ENCODE data around the gene C11orf91. TPM values are rescaled to one million over a fixed set of nuclear protein-coding genes. Genes with fewer than 3 reads are reported as not detected.

The C11orf91 gene
- total RNA-seq, 1 donor from 2014 or later: not detected

GRCh38 chr11:33656768-33657167, 43.9 kb downstream of the C11orf91 start:
- Histone ChIP-seq H3K4me3 (ENCODE audit: low read length in 3 of 3) (peak overlapping the region in 1 of 3 donors; percentile 8), H3K36me3 (ENCODE audit: control insufficient read depth in 3 of 3, insufficient read depth in 3 of 3, low read length in 3 of 3) (no peaks in the 10 kb centered on the region), H3K4me1 (ENCODE audit: control insufficient read depth in 3 of 3, insufficient read depth in 3 of 3, low read length in 3 of 3) (peaks cover 29 to 41% (median 34%) of the 10 kb centered on the region in 3 donors), H3K9ac (ENCODE audit: low read depth in 1 of 3, low read length in 3 of 3) (no peak overlapping the region), H3K27ac (ENCODE audit: low read depth, low read length) (no peak overlapping the region), H3K27me3 (ENCODE audit: control insufficient read depth in 3 of 3, insufficient read depth in 3 of 3, low read length in 3 of 3) (no peaks in the 10 kb centered on the region), H3K9me3 (ENCODE audit: control insufficient read depth in 3 of 3, low read length in 3 of 3) (no peaks in the 10 kb centered on the region)

DNA sequence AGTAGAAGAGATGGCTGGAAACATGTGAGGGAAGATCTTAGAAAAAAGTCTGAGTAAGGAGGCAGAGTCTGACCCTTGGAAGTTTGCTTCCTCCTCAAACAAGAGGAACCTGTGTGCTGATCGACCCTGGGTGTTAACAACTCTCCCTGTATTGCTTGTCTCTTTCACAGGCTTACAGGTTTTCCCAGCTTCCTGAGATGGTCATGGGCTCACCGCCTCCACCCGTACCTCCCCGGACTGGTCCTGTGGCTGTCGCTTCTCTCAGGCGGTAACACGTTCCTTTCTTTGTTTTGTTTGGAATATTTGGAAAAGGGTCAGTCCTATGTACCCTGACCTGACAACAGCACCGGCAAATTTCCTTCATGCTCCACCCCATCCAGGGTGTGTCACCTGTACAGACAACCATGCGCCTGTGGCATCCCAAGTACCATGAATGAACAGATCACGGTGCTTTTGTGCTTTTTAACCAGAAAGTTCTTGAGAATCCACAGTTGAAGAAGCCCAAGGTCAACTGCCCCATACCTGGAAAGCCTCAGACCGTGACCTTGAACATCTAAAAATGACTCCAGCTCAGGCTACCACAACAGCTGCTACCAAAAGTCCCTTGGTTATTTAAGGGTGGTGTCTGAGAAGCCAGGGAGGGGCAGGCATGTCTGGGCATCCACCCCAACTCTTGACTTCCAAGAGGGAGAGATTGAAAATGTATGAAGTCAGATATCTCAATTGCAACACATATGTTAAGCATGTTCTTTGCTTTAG, 44.6 kb downstream of the C11orf91 start:
- Histone ChIP-seq H3K4me3 (ENCODE audit: low read length in 3 of 3) (peak overlapping the region in 1 of 3 donors; percentile 8), H3K36me3 (ENCODE audit: control insufficient read depth in 3 of 3, insufficient read depth in 3 of 3, low read length in 3 of 3) (no peaks in the 10 kb centered on the region), H3K27me3 (ENCODE audit: control insufficient read depth in 3 of 3, insufficient read depth in 3 of 3, low read length in 3 of 3) (no peaks in the 10 kb centered on the region), H3K27ac (ENCODE audit: low read depth, low read length) (peak overlapping the region; percentile 23), H3K9ac (ENCODE audit: low read depth in 1 of 3, low read length in 3 of 3) (no peak overlapping the region), H3K4me1 (ENCODE audit: control insufficient read depth in 3 of 3, insufficient read depth in 3 of 3, low read length in 3 of 3) (peaks cover 29 to 44% (median 34%) of the 10 kb centered on the region in 3 donors), H3K9me3 (ENCODE audit: control insufficient read depth in 3 of 3, low read length in 3 of 3) (no peaks in the 10 kb centered on the region)

DNA sequence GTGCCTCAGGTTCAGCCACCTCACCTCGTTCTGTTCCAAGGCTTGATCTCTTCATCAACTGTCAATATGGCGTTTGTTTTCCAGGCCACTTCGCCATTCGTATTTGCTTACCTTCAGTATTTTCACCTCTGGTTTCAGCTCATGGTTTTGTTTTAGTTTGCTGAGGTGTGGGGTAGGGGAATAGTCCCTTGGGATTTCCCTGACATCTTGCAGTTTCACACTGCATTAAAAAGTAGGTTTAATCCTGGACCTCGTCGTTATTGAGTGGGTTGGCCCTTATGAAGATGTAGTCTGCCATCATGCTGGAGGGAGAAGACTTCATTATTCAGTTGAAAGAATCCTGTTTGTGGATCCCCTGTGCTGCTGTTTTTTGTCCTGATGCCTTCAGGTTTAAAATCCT, 46.0 kb downstream of the C11orf91 start:
- Histone ChIP-seq H3K27ac (ENCODE audit: low read depth, low read length) (no peak overlapping the region), H3K4me1 (ENCODE audit: control insufficient read depth in 3 of 3, insufficient read depth in 3 of 3, low read length in 3 of 3) (peaks cover 29 to 44% (median 34%) of the 10 kb centered on the region in 3 donors), H3K9ac (ENCODE audit: low read depth in 1 of 3, low read length in 3 of 3) (no peak overlapping the region), H3K4me3 (ENCODE audit: low read length in 3 of 3) (no peak overlapping the region), H3K36me3 (ENCODE audit: control insufficient read depth in 3 of 3, insufficient read depth in 3 of 3, low read length in 3 of 3) (no peaks in the 10 kb centered on the region), H3K27me3 (ENCODE audit: control insufficient read depth in 3 of 3, insufficient read depth in 3 of 3, low read length in 3 of 3) (no peaks in the 10 kb centered on the region), H3K9me3 (ENCODE audit: control insufficient read depth in 3 of 3, low read length in 3 of 3) (no peaks in the 10 kb centered on the region)

- Histone ChIP-seq H3K27me3 (ENCODE audit: control insufficient read depth in 3 of 3, insufficient read depth in 3 of 3, low read length in 3 of 3) (no peaks in the 10 kb centered on the region), H3K4me1 (ENCODE audit: control insufficient read depth in 3 of 3, insufficient read depth in 3 of 3, low read length in 3 of 3) (peaks cover 25 to 37% (median 34%) of the 10 kb centered on the region in 3 donors), H3K9ac (ENCODE audit: low read depth in 1 of 3, low read length in 3 of 3) (no peak overlapping the region), H3K27ac (ENCODE audit: low read depth, low read length) (peak overlapping the region; percentile 63), H3K36me3 (ENCODE audit: control insufficient read depth in 3 of 3, insufficient read depth in 3 of 3, low read length in 3 of 3) (no peaks in the 10 kb centered on the region), H3K4me3 (ENCODE audit: low read length in 3 of 3) (peak overlapping the region in 2 of 3 donors; percentile 24 to 25), H3K9me3 (ENCODE audit: control insufficient read depth in 3 of 3, low read length in 3 of 3) (no peaks in the 10 kb centered on the region)
These were observed 47.7 kb downstream of the C11orf91 start for GRCh38 chr11:33652930-33653329.

DNA sequence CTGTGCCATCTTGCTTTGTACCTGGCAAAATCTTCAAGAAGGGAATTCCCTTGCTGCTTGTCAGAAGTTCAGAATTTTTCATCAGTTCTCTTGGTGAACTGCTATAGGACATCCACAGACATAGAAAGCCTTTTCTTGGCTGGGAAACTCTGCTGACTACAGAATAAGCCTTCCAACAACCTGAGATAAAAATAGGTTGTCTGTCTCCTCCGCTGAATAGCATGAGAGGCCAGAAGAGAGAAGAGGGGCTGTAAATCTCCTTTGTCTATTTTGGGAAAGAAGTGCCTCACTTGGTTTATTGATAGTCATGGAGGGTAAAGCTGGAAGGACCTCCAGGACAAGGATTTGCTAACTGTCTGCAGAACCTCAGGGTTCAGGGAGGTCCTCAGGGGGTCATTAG, 48.2 kb downstream of the C11orf91 start:
- peak overlapping the region; percentile 63 for H3K27ac ChIP-seq (ENCODE audit: low read depth, low read length)

GRCh38 chr11:33651990-33652389, 48.6 kb downstream of the C11orf91 start:
- peak overlapping the region in 2 of 3 donors; percentile 25 to 52 for H3K4me3 ChIP-seq (ENCODE audit: low read length in 3 of 3)
- H3K4me1 ChIP-seq (ENCODE audit: control insufficient read depth in 3 of 3, insufficient read depth in 3 of 3, low read length in 3 of 3): peaks cover 23 to 32% (median 31%) of the 10 kb centered on the region in 3 donors
- peak overlapping the region; percentile 63 for H3K27ac ChIP-seq (ENCODE audit: low read depth, low read length)
- no peaks in the 10 kb centered on the region for H3K36me3 ChIP-seq (ENCODE audit: control insufficient read depth in 3 of 3, insufficient read depth in 3 of 3, low read length in 3 of 3)
- no peaks in the 10 kb centered on the region for H3K27me3 ChIP-seq (ENCODE audit: control insufficient read depth in 3 of 3, insufficient read depth in 3 of 3, low read length in 3 of 3)
- peak overlapping the region in 2 of 3 donors; percentile 22 to 55 for H3K9ac ChIP-seq (ENCODE audit: low read depth in 1 of 3, low read length in 3 of 3)
- no peaks in the 10 kb centered on the region for H3K9me3 ChIP-seq (ENCODE audit: control insufficient read depth in 3 of 3, low read length in 3 of 3)

More for the DNA sequence above, 48.2 kb downstream of the C11orf91 start:
- Histone ChIP-seq H3K27me3 (ENCODE audit: control insufficient read depth in 3 of 3, insufficient read depth in 3 of 3, low read length in 3 of 3) (no peaks in the 10 kb centered on the region), H3K4me1 (ENCODE audit: control insufficient read depth in 3 of 3, insufficient read depth in 3 of 3, low read length in 3 of 3) (peaks cover 23 to 34% (median 33%) of the 10 kb centered on the region in 3 donors), H3K4me3 (ENCODE audit: low read length in 3 of 3) (peak overlapping the region in 2 of 3 donors; percentile 25 to 52), H3K36me3 (ENCODE audit: control insufficient read depth in 3 of 3, insufficient read depth in 3 of 3, low read length in 3 of 3) (no peaks in the 10 kb centered on the region), H3K9ac (ENCODE audit: low read depth in 1 of 3, low read length in 3 of 3) (peak overlapping the region in 1 of 3 donors; percentile 55), H3K9me3 (ENCODE audit: control insufficient read depth in 3 of 3, low read length in 3 of 3) (no peaks in the 10 kb centered on the region)

DNA sequence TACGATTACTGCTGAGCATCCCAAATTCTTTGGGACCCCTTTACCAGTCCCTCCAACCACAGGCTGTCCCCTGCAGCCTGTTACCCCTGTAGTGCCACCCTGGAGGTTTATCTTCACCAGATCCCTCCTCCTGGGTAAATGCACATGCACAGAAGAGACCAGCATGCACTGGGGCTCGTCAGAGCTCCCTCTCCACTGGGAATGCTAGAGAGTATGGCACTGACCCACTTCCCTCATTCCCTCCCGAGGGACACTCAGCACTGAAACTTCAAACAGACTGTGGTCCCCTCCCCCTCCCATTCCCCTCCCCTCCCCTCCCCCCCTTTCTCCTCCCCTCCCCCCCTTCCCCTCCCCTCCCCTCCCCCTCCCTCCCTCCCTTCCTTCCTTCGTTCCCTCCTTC, 49.1 kb downstream of the C11orf91 start:
- Histone ChIP-seq H3K9me3 (ENCODE audit: control insufficient read depth in 3 of 3, low read length in 3 of 3) (no peaks in the 10 kb centered on the region), H3K9ac (ENCODE audit: low read depth in 1 of 3, low read length in 3 of 3) (no peak overlapping the region), H3K27ac (ENCODE audit: low read depth, low read length) (no peak overlapping the region), H3K27me3 (ENCODE audit: control insufficient read depth in 3 of 3, insufficient read depth in 3 of 3, low read length in 3 of 3) (no peaks in the 10 kb centered on the region), H3K4me1 (ENCODE audit: control insufficient read depth in 3 of 3, insufficient read depth in 3 of 3, low read length in 3 of 3) (peaks cover 19 to 28% (median 27%) of the 10 kb centered on the region in 3 donors), H3K4me3 (ENCODE audit: low read length in 3 of 3) (no peak overlapping the region), H3K36me3 (ENCODE audit: control insufficient read depth in 3 of 3, insufficient read depth in 3 of 3, low read length in 3 of 3) (no peaks in the 10 kb centered on the region)

- H3K4me3 ChIP-seq (ENCODE audit: low read length in 3 of 3): no peak overlapping the region
- H3K36me3 ChIP-seq (ENCODE audit: control insufficient read depth in 3 of 3, insufficient read depth in 3 of 3, low read length in 3 of 3): no peaks in the 10 kb centered on the region
- H3K27me3 ChIP-seq (ENCODE audit: control insufficient read depth in 3 of 3, insufficient read depth in 3 of 3, low read length in 3 of 3): no peaks in the 10 kb centered on the region
- no peaks in the 10 kb centered on the region for H3K9me3 ChIP-seq (ENCODE audit: control insufficient read depth in 3 of 3, low read length in 3 of 3)
- H3K9ac ChIP-seq (ENCODE audit: low read depth in 1 of 3, low read length in 3 of 3): no peak overlapping the region
- H3K4me1 ChIP-seq (ENCODE audit: control insufficient read depth in 3 of 3, insufficient read depth in 3 of 3, low read length in 3 of 3): peaks cover 10 to 17% (median 15%) of the 10 kb centered on the region in 3 donors
- no peak overlapping the region for H3K27ac ChIP-seq (ENCODE audit: low read depth, low read length)
These were observed 50.7 kb downstream of the C11orf91 start for GRCh38 chr11:33649944-33650343.
